Spinal cord (tissue), 10 donors: ENCODE measurements around the gene P3H1. TPM values are rescaled to one million over a fixed set of nuclear protein-coding genes. Genes with fewer than 3 reads are reported as not detected.

Experiments
- DNase-seq, 6 donors: peaks; one replicate each; pipeline versions ENCODE4 v3.0.0 to v3.0.0-alpha.2; 2013 to 2015; ENCODE audit warnings: low spot score in 6 of 6, low read depth in 4 of 6
- H3K27ac ChIP-seq: one replicate; pipeline ENCODE4 v1.5.1; 2013; ENCODE audit warnings: low read depth, low read length, control low read depth
- H3K27me3 ChIP-seq: one replicate; pipeline ENCODE4 v1.6.1; 2013; ENCODE audit warnings: low read length; ENCODE audit not compliant: control insufficient read depth, insufficient read depth
- H3K36me3 ChIP-seq: one replicate; pipeline ENCODE4 v1.6.1; 2013; ENCODE audit warnings: low read length; ENCODE audit not compliant: control insufficient read depth, insufficient read depth
- H3K4me1 ChIP-seq: one replicate; pipeline ENCODE4 v1.6.1; 2013; ENCODE audit warnings: low read length; ENCODE audit not compliant: control insufficient read depth, insufficient read depth
- H3K4me3 ChIP-seq: one replicate; pipeline ENCODE4 v1.5.1; 2013; ENCODE audit warnings: low read depth, low read length, control low read depth
- H3K9me3 ChIP-seq: one replicate; pipeline ENCODE4 v1.6.1; 2013; ENCODE audit warnings: low read length; ENCODE audit not compliant: control insufficient read depth, insufficient read depth
- WGBS: methylation state at CpG from one replicate; pipeline ENCODE4 v1.1.5; 2013; ENCODE audit warnings: missing lambda C conversion rate; ENCODE audit not compliant: insufficient coverage; 5-methylcytosine and 5-hydroxymethylcytosine counted together
- polyA plus RNA-seq, 2 donors: library from polyadenylated mRNA; unstranded; fragments of 120-200 nt; gene quantifications; one replicate each; pipeline ENCODE4 v1.2.1, GENCODE V29; 2013; ENCODE audit not compliant: insufficient read length in 2 of 2
- total RNA-seq, 2 donors: library from RNA; depleted of rRNA in 1 of 2; stranded (reverse); fragments of 120-200 nt in 1 of 2; fragments of >200 nt in 1 of 2; gene quantifications; one replicate each; pipeline versions ENCODE4 v1.2.3 to v1.2.4, GENCODE V29; 2013 to 2014
- donor health status: healthy.

The P3H1 gene
- total and polyA plus RNA-seq, 4 donors, result 31.2 to 70.0 (median 40.4) TPM

- WGBS, result 98% methylated on average over 9 of the region's 10 CpGs
- Histone ChIP-seq H3K4me1 (peaks cover 15% of the 10 kb centered on the region), H3K27ac (no peak overlapping the region), H3K27me3 (no peaks in the 10 kb centered on the region), H3K4me3 (no peak overlapping the region), H3K36me3 (peaks cover 62% of the 10 kb centered on the region), H3K9me3 (no peaks in the 10 kb centered on the region)
- no peak for DNase-seq
These were observed 18.8 kb downstream of the P3H1 start for GRCh38 chr1:42748021-42748420.

- H3K9me3 ChIP-seq, result no peaks in the 10 kb centered on the region
- no peak overlapping the region for H3K4me3 ChIP-seq
- H3K27ac ChIP-seq, result no peak overlapping the region
- H3K36me3 ChIP-seq, result peaks cover 57% of the 10 kb centered on the region
- peaks cover 23% of the 10 kb centered on the region for H3K4me1 ChIP-seq
- DNase-seq, result peak in 2 of 6 donors; percentile 64 to 65
- no peaks in the 10 kb centered on the region for H3K27me3 ChIP-seq
- WGBS, result 30% methylated on average over 13 of the region's 14 CpGs
These were observed 19.7 kb downstream of the P3H1 start for GRCh38 chr1:42747125-42747524.

- Histone ChIP-seq H3K4me3 (no peak overlapping the region), H3K36me3 (peaks cover 52% of the 10 kb centered on the region), H3K9me3 (no peaks in the 10 kb centered on the region), H3K27me3 (no peaks in the 10 kb centered on the region), H3K27ac (no peak overlapping the region), H3K4me1 (peaks cover 29% of the 10 kb centered on the region)
- no peak for DNase-seq
- WGBS, result 94% methylated on average over 11 of the region's 12 CpGs
These were observed 20.3 kb downstream of the P3H1 start for GRCh38 chr1:42746436-42747105.

- Histone ChIP-seq H3K36me3 (peaks cover 51% of the 10 kb centered on the region), H3K27ac (no peak overlapping the region), H3K9me3 (no peaks in the 10 kb centered on the region), H3K4me1 (peaks cover 36% of the 10 kb centered on the region), H3K4me3 (no peak overlapping the region), H3K27me3 (no peaks in the 10 kb centered on the region)
- 95% methylated on average over 7 of the region's 8 CpGs for WGBS
- DNase-seq, result no peak
These were observed 21.0 kb downstream of the P3H1 start for GRCh38 chr1:42745851-42746250.

GRCh38 chr1:42744148-42744413, 22.7 kb downstream of the P3H1 start:
- Histone ChIP-seq H3K27me3 (no peaks in the 10 kb centered on the region), H3K4me3 (no peak overlapping the region), H3K9me3 (no peaks in the 10 kb centered on the region), H3K27ac (no peak overlapping the region), H3K4me1 (peaks cover 51% of the 10 kb centered on the region), H3K36me3 (peaks cover 39% of the 10 kb centered on the region)
- WGBS, result 95% methylated on average over 9 of the region's 9 CpGs
- DNase-seq, result no peak

- Histone ChIP-seq H3K9me3 (no peaks in the 10 kb centered on the region), H3K27ac (peak overlapping the region; percentile 81), H3K4me1 (peaks cover 56% of the 10 kb centered on the region), H3K27me3 (no peaks in the 10 kb centered on the region), H3K4me3 (no peak overlapping the region), H3K36me3 (peaks cover 34% of the 10 kb centered on the region)
- WGBS, result 67% methylated on average over 16 of the region's 21 CpGs
- peak in 1 of 6 donors; percentile 72 for DNase-seq
These were observed 23.3 kb downstream of the P3H1 start for GRCh38 chr1:42743317-42744147.

- Histone ChIP-seq H3K9me3 (no peaks in the 10 kb centered on the region), H3K4me1 (peaks cover 56% of the 10 kb centered on the region), H3K27ac (peak overlapping the region; percentile 81), H3K4me3 (no peak overlapping the region), H3K27me3 (no peaks in the 10 kb centered on the region), H3K36me3 (peaks cover 26% of the 10 kb centered on the region)
- peak in 2 of 6 donors; percentile 23 to 25 for DNase-seq
- WGBS, result 70% methylated on average over 6 of the region's 9 CpGs
These were observed 24.1 kb downstream of the P3H1 start for GRCh38 chr1:42742617-42743316.

- Histone ChIP-seq H3K36me3 (peaks cover 20% of the 10 kb centered on the region), H3K27me3 (no peaks in the 10 kb centered on the region), H3K4me3 (no peak overlapping the region), H3K27ac (peak overlapping the region; percentile 81), H3K4me1 (peaks cover 55% of the 10 kb centered on the region), H3K9me3 (no peaks in the 10 kb centered on the region)
- DNase-seq, result no peak
- WGBS, result 91% methylated on average over 6 of the region's 8 CpGs
These were observed 24.7 kb downstream of the P3H1 start for GRCh38 chr1:42742141-42742540.

GRCh38 chr1:42741706-42742105, 25.1 kb downstream of the P3H1 start:
- Histone ChIP-seq H3K9me3 (no peaks in the 10 kb centered on the region), H3K36me3 (peaks cover 16% of the 10 kb centered on the region), H3K4me1 (peaks cover 53% of the 10 kb centered on the region), H3K27me3 (no peaks in the 10 kb centered on the region), H3K27ac (peak overlapping the region; percentile 81), H3K4me3 (no peak overlapping the region)
- 69% methylated on average over 2 of the region's 4 CpGs for WGBS
- DNase-seq, result no peak
